ENCODE measurements around the gene APOLD1. TPM values are rescaled to one million over a fixed set of nuclear protein-coding genes. Genes with fewer than 3 reads are reported as not detected.

The APOLD1 gene
- total and polyA plus RNA-seq, 2 of the 8 experiments (the other 6 are each of a cell fraction or from before 2014, with no cell fraction given): 0.12 to 0.71 TPM

DNA sequence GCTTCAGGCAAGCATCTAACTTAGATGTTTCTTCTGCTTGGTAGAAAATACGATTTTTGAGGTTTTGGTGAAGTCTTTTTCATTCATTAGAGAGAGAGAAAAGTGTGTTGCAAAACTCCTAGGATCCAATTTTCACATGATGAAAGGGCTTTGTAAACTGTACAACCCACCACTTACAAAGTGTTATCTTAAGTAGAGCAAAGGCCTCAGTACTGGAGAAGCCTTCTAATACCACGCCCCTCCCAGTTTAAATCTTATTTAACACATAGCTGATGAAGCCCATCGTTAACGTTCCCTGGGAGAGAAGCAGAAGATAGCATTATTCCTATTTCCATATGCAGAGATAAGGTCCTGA lies 869 bp downstream of the APOLD1 start:
- 74% methylated on average over 4 of the region's 4 CpGs; no CpG with 5 or more reads in 1 of the 2 experiments for WGBS, 2 experiments (ENCODE audit: extremely low coverage in 1 of 2, insufficient coverage in 1 of 2, insufficient read length in 1 of 2, insufficient replicate concordance in 2 of 2, low coverage in 1 of 2, low lambda C conversion rate in 2 of 2, missing lambda C conversion rate in 1 of 2)
- TF ChIP-seq TCF12 (IDR thresholded peaks at IDR 0.05; ENCODE audit: low read depth, low read length) (no peak), CHD1 (IDR thresholded peaks at IDR 0.05; ENCODE audit: low read depth, low read length) (no peak), KDM1A (IDR thresholded peaks at IDR 0.05; ENCODE audit: borderline replicate concordance, low read length) (no peak), EZH2 (IDR thresholded peaks at IDR 0.05; ENCODE audit: low read depth, low read length, severe bottlenecking) (no peak), SIX5 (IDR thresholded peaks at IDR 0.05; ENCODE audit: low read depth, low read length) (no peak), RXRA (IDR thresholded peaks at IDR 0.05; ENCODE audit: insufficient read depth, low read depth, low read length) (no peak), CBX5 (IDR thresholded peaks at IDR 0.05; ENCODE audit: low read depth, low read length) (no peak), TBP (IDR thresholded peaks at IDR 0.05; ENCODE audit: low read depth, low read length) (no peak), CTBP2 (IDR thresholded peaks at IDR 0.05; ENCODE audit: borderline replicate concordance, insufficient read depth, insufficient read length, low read length) (no peak), MAFK (IDR thresholded peaks at IDR 0.05; ENCODE audit: low read depth, low read length) (no peak), SUZ12 (IDR thresholded peaks at IDR 0.05; ENCODE audit: low read length) (no peak)
- TF ChIP-seq, protein P1, sequence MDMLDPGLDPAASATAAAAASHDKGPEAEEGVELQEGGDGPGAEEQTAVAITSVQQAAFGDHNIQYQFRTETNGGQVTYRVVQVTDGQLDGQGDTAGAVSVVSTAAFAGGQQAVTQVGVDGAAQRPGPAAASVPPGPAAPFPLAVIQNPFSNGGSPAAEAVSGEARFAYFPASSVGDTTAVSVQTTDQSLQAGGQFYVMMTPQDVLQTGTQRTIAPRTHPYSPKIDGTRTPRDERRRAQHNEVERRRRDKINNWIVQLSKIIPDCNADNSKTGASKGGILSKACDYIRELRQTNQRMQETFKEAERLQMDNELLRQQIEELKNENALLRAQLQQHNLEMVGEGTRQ (IDR thresholded peaks at IDR 0.05; ENCODE audit: low read length): no peak
- TF ChIP-seq, protein P2, sequence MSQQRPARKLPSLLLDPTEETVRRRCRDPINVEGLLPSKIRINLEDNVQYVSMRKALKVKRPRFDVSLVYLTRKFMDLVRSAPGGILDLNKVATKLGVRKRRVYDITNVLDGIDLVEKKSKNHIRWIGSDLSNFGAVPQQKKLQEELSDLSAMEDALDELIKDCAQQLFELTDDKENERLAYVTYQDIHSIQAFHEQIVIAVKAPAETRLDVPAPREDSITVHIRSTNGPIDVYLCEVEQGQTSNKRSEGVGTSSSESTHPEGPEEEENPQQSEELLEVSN (IDR thresholded peaks at IDR 0.05): no peak

More for the DNA sequence above, 869 bp downstream of the APOLD1 start:
- Histone ChIP-seq H3K14ac (ENCODE audit: insufficient read length) (no peak overlapping the region), H4K8ac (ENCODE audit: extremely low read depth, insufficient read depth, low read length) (no peak overlapping the region; the same call in 1 of the 2 replicates), H2BK15ac (ENCODE audit: low read length) (no peak overlapping the region), H3K9ac (replicated peaks in 1 of 4; ENCODE audit: extremely low read depth in 1 of 4, low read depth in 3 of 4, low read length in 3 of 4) (no peak overlapping the region), H3K79me2 (ENCODE audit: control insufficient read depth in 1 of 2, insufficient read depth in 2 of 2, low read length in 2 of 2) (no peaks in the 10 kb centered on the region), H3K56ac (replicated peaks; ENCODE audit: insufficient read length, low read depth, low read length) (no peak overlapping the region), H3K36me3 (ENCODE audit: control insufficient read depth in 2 of 4, insufficient read depth in 4 of 4, low read length in 3 of 4) (no peaks in the 10 kb centered on the region), H4K20me1 (replicated peaks in 1 of 2; ENCODE audit: control insufficient read depth in 1 of 2, insufficient read depth in 2 of 2, low read length in 2 of 2) (no peaks in the 10 kb centered on the region), H3K4me2 (ENCODE audit: insufficient read depth in 1 of 2, low read depth in 2 of 2, low read length in 2 of 2) (peak overlapping the region; percentile 64 to 65), H3K4me1 (replicated peaks in 1 of 4; ENCODE audit: control insufficient read depth in 3 of 4, insufficient read depth in 4 of 4, low read length in 3 of 4) (peaks cover 5 to 13% (median 11%) of the 10 kb centered on the region in 4 experiments), H4K5ac (ENCODE audit: insufficient read length, low read depth, low read length) (no peak overlapping the region), H2BK20ac (ENCODE audit: low read length) (no peak overlapping the region), H3K23me2 (ENCODE audit: low read depth, low read length) (peaks cover 4% of the 10 kb centered on the region; the same call in 1 of the 2 replicates), H2BK120ac (replicated peaks; ENCODE audit: low read depth, low read length) (no peak overlapping the region), H3K23ac (ENCODE audit: insufficient read length) (no peak overlapping the region), H2AFZ (ENCODE audit: low read length) (no peak overlapping the region), H4K91ac (replicated peaks; ENCODE audit: insufficient read length, low read length) (no peak overlapping the region), H3K27me3 (replicated peaks in 1 of 4; ENCODE audit: control insufficient read depth in 3 of 4, extremely low read depth in 1 of 4, insufficient read depth in 3 of 4, low read length in 3 of 4) (peaks cover 12 to 29% (median 18%) of the 10 kb centered on the region in 4 experiments), H3K79me1 (ENCODE audit: low read depth, low read length) (no peaks in the 10 kb centered on the region), H3K4me3 (ENCODE audit: extremely low read depth in 1 of 4, insufficient read depth in 2 of 4, low read depth in 3 of 4, low read length in 4 of 4) (peak overlapping the region in 2 of 4 experiments; percentile 37 to 50; a peak in 4 of 8 replicates), H3K27ac (ENCODE audit: low read depth, low read length) (no peak overlapping the region), H3K18ac (ENCODE audit: extremely low read depth, low read length) (no peak overlapping the region), H2AK5ac (ENCODE audit: low read depth, low read length) (no peak overlapping the region), H3K4ac (replicated peaks; ENCODE audit: insufficient read length, low read depth, low read length) (no peak overlapping the region), H2BK12ac (ENCODE audit: low read depth, low read length) (no peak overlapping the region), H2BK5ac (ENCODE audit: low read depth, low read length) (no peak overlapping the region), H3K9me3 (ENCODE audit: insufficient read depth in 2 of 2, low read depth in 1 of 2, low read length in 1 of 2) (no peaks in the 10 kb centered on the region)
- no peak for FAIRE-seq
- no peak for DNase-seq (ENCODE audit: low read depth in 1 of 2, low spot score in 2 of 2)
- CTCF ChIA-PET (ENCODE audit: partially characterized antibody): interaction anchor here (4.7 kb wide), 1 partner anchor 27 kb away, joined by 55 read pairs; the partner anchor contains the start of gene DDX47
- POLR2A ChIA-PET (ENCODE audit: partially characterized antibody): no interaction called here

All from H1 (cell line).